Gastroesophageal sphincter (tissue), 4 donors: ENCODE data around the gene GAS2L3. TPM values are rescaled to one million over a fixed set of nuclear protein-coding genes. Genes with fewer than 3 reads are reported as not detected.

Experiments used
- ATAC-seq: fragments of 150-250 bp; one replicate; pipeline ENCODE4 v1.9.1; 2016; ENCODE audit warnings: mild to moderate bottlenecking, moderate library complexity
- H3K27ac ChIP-seq, 4 donors: fragments of 200-600 bp; sonication (generic) in 3 of 4; 1 replicate in 3 of 4; 2 replicates in 1 of 4; pipeline ENCODE4 v1.5.1; 2016 to 2019
- H3K27me3 ChIP-seq: fragments of 200-600 bp; sonication (generic); one replicate; pipeline ENCODE4 v1.5.1; 2019
- H3K36me3 ChIP-seq, 2 donors: fragments of 200-600 bp; sonication (generic); one replicate each; pipeline ENCODE4 v1.5.1; 2019; ENCODE audit warnings: control low read depth in 1 of 2
- H3K4me1 ChIP-seq, 3 donors: fragments of 200-600 bp; sonication (generic); 1 replicate in 2 of 3; 2 replicates in 1 of 3; pipeline ENCODE4 v1.5.1; 2016 to 2019; ENCODE audit warnings: control low read depth in 2 of 3
- H3K4me3 ChIP-seq, 2 donors: fragments of 200-600 bp; sonication (generic); one replicate each; pipeline ENCODE4 v1.5.1; 2019; ENCODE audit warnings: mild to moderate bottlenecking in 1 of 2, moderate library complexity in 1 of 2
- H3K9me3 ChIP-seq, 3 donors: fragments of 200-600 bp; sonication (generic); one replicate each; pipeline ENCODE4 v1.5.1; 2017 to 2019; ENCODE audit warnings: control low read depth in 2 of 3
- CTCF ChIP-seq, 4 experiments: fragments of 200-600 bp in 2 of 4; fragments of 450-650 bp in 2 of 4; sonication (generic) in 1 of 4; IDR thresholded peaks; one replicate each; pipeline ENCODE4 v1.5.1; 2017 to 2019; ENCODE audit warnings: antibody characterized with exemption in 4 of 4, mild to moderate bottlenecking in 2 of 4, moderate library complexity in 2 of 4
- EP300 ChIP-seq: sonication (generic); formaldehyde crosslinking; IDR thresholded peaks from one replicate; pipeline ENCODE4 v1.6.1; 2017; ENCODE audit warnings: antibody characterized with exemption, mild to moderate bottlenecking
- POLR2A ChIP-seq, 2 donors: fragments of 450-650 bp; IDR thresholded peaks; one replicate each; pipeline ENCODE4 v1.6.1; 2017; ENCODE audit warnings: antibody characterized with exemption in 2 of 2, mild to moderate bottlenecking in 2 of 2, moderate library complexity in 1 of 2
- POLR2AphosphoS5 ChIP-seq: sonication (generic); formaldehyde crosslinking; IDR thresholded peaks from one replicate; pipeline ENCODE4 v1.6.1; 2017; ENCODE audit warnings: antibody characterized with exemption
- WGBS, 2 donors: methylation state at CpG; one replicate each; pipeline ENCODE4 v1.1.5; 2018; ENCODE audit warnings: low coverage in 1 of 2; 5-methylcytosine and 5-hydroxymethylcytosine counted together
- total RNA-seq, 4 donors: library from RNA; depleted of rRNA; stranded (reverse); fragments of >200 nt; gene quantifications; one replicate each; pipeline ENCODE4 v1.1.0, GENCODE V29; 2016

GAS2L3 gene
- total RNA-seq, 4 donors from 2014 or later: 2.5 to 6.5 (median 3.6) TPM

- no peaks in the 10 kb centered on the region for H3K36me3 ChIP-seq
- ATAC-seq: no peak
- WGBS, 2 donors: 86 to 88% methylated on average over 2 to 5 of the region's 8 CpGs
Observed at GRCh38 chr12:100646896-100647295, 73.4 kb downstream of the GAS2L3 start.

GRCh38 chr12:100651108-100651507 is 77.6 kb downstream of the GAS2L3 start:
- no peak for ATAC-seq
- no peaks in the 10 kb centered on the region for H3K4me1 ChIP-seq
- H3K36me3 ChIP-seq: no peaks in the 10 kb centered on the region
- H3K27me3 ChIP-seq: peaks cover 10% of the 10 kb centered on the region
- no peak overlapping the region for H3K27ac ChIP-seq
- no peak overlapping the region for H3K4me3 ChIP-seq
- WGBS, 2 donors: 86 to 100% methylated on average over 1 to 3 of the region's 3 CpGs
- TF ChIP-seq POLR2A (IDR thresholded peaks at IDR 0.05) (no peak), CTCF (IDR thresholded peaks at IDR 0.05) (no peak), POLR2AphosphoS5 (no peak), EP300 (no peak)
- H3K9me3 ChIP-seq: no peaks in the 10 kb centered on the region

More at GRCh38 chr12:100646896-100647295, 73.4 kb downstream of the GAS2L3 start:
- no peak overlapping the region for H3K4me3 ChIP-seq
- H3K9me3 ChIP-seq: peaks cover 0 to 17% (median 0%) of the 10 kb centered on the region in 3 donors
- H3K27me3 ChIP-seq: peaks cover 6% of the 10 kb centered on the region
- H3K4me1 ChIP-seq: no peaks in the 10 kb centered on the region
- no peak for TF ChIP-seq EP300
- TF ChIP-seq CTCF (IDR thresholded peaks at IDR 0.05): no peak
- TF ChIP-seq POLR2A (IDR thresholded peaks at IDR 0.05): no peak
- no peak for TF ChIP-seq POLR2AphosphoS5
- no peak overlapping the region for H3K27ac ChIP-seq

GRCh38 chr12:100651694-100652093 is 78.2 kb downstream of the GAS2L3 start:
- 60 to 73% methylated on average over 1 to 2 of the region's 4 CpGs for WGBS, 2 donors
- Histone ChIP-seq H3K9me3 (no peaks in the 10 kb centered on the region), H3K36me3 (no peaks in the 10 kb centered on the region), H3K4me3 (no peak overlapping the region), H3K4me1 (no peaks in the 10 kb centered on the region), H3K27me3 (peaks cover 10% of the 10 kb centered on the region), H3K27ac (no peak overlapping the region)
- no peak for ATAC-seq
- TF ChIP-seq POLR2AphosphoS5: no peak
- TF ChIP-seq POLR2A (IDR thresholded peaks at IDR 0.05): no peak
- no peak for TF ChIP-seq EP300
- no peak for TF ChIP-seq CTCF (IDR thresholded peaks at IDR 0.05)

GRCh38 chr12:100652488-100652887 is 79.0 kb downstream of the GAS2L3 start:
- 84 to 94% methylated on average over 3 of the region's 3 CpGs for WGBS, 2 donors
- Histone ChIP-seq H3K27me3 (peaks cover 10% of the 10 kb centered on the region), H3K9me3 (peaks cover 0 to 6% (median 0%) of the 10 kb centered on the region in 3 donors), H3K4me3 (no peak overlapping the region), H3K27ac (no peak overlapping the region), H3K36me3 (no peaks in the 10 kb centered on the region), H3K4me1 (no peaks in the 10 kb centered on the region)
- no peak for ATAC-seq
- TF ChIP-seq CTCF (IDR thresholded peaks at IDR 0.05): no peak
- no peak for TF ChIP-seq POLR2AphosphoS5
- TF ChIP-seq EP300: no peak
- no peak for TF ChIP-seq POLR2A (IDR thresholded peaks at IDR 0.05)

GRCh38 chr12:100656141-100656540 is 82.7 kb downstream of the GAS2L3 start:
- no peak overlapping the region for H3K27ac ChIP-seq
- no peak overlapping the region for H3K4me3 ChIP-seq
- no peaks in the 10 kb centered on the region for H3K36me3 ChIP-seq
- 65 to 74% methylated on average over 3 of the region's 4 CpGs for WGBS, 2 donors
- ATAC-seq: no peak
- peaks cover 13% of the 10 kb centered on the region for H3K27me3 ChIP-seq
- no peak for TF ChIP-seq CTCF (IDR thresholded peaks at IDR 0.05)
- no peak for TF ChIP-seq POLR2AphosphoS5
- no peak for TF ChIP-seq POLR2A (IDR thresholded peaks at IDR 0.05)
- TF ChIP-seq EP300: no peak
- H3K4me1 ChIP-seq: no peaks in the 10 kb centered on the region
- H3K9me3 ChIP-seq: peaks cover 0 to 8% (median 0%) of the 10 kb centered on the region in 3 donors
